ENCODE results near the gene TIGD4.

TIGD4 gene

DNA sequence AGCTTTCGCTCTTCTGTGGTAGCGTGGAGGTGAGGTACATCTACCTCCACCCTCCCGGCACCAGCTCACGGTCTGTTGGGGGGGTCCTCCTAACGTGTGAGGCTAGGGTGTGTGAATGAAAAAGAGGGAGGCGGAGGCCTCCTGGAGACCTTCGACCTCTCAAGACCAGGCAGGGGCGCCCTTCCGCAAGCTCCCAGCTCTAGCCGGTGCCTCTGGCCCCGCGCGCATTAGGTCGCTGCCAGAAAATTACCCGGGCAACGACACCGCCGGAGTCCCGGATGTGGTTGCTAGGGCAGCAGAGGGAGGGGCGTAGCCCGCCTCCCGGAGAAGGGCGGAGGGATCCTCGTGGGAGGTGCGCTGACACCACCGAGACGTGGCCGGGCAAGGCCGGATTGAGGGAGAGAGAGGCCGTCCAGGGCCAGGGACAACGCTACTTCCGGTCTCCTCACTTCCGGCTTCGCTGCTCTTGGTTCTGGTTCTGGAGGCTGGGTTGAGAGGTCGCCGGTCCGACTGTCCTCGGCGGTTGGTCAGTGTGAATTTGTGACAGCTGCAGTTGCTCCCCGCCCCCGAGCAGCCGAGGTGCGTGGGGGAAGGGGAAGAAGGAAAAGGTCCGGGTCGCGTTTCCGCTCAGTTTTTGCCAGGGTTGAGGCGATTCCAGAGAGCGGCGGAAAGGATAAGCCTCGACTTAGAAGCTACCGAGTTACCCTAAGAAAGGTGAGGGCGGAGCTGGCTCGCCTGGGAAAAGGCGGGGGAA lies at the start of gene TIGD4, which contains the start of gene ARFIP1:
Gene TIGD4 (minus strand): TSS at position 218 of the 754 bp plus-strand sequence. CDS start 8,726 bp downstream, outside the sequence.
Gene ARFIP1 (plus strand): TSS at position 442 of the 754 bp plus-strand sequence. CDS start 49,680 bp downstream, outside the sequence.
- peak; percentile 98 for DNase-seq
- peak; percentile 80 for TF ChIP-seq POLR2A (IDR thresholded peaks at IDR 0.05; ENCODE audit: low read length)
- TF ChIP-seq GATA1 (IDR thresholded peaks at IDR 0.05; ENCODE audit: low read depth, low read length) = no peak

DNA sequence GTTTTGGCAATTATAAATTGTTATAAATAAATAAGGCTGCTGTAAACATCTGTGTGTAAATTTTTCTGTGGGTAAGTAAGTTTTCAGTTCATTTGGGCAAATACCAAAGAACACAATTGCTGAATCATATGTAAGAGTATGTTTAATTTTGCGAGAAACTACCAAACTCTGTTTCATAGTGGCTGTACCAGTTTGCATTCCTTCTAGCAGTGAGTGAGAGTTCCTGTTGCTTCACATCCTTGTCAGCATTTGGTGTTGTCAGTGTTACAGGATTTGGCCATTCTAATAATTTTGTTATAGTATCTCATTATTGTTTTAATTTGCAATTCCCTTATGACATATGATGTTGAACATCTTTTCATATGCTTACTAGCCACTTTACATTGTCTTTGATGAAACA lies 48.6 kb upstream of the TIGD4 start:
- no peak for DNase-seq
- TF ChIP-seq POLR2A (IDR thresholded peaks at IDR 0.05; ENCODE audit: low read length) = no peak
- no peak for TF ChIP-seq GATA1 (IDR thresholded peaks at IDR 0.05; ENCODE audit: low read depth, low read length)

GRCh38 chr4:152825336-152825735 lies 45.8 kb upstream of the TIGD4 start:
- TF ChIP-seq GATA1 (IDR thresholded peaks at IDR 0.05; ENCODE audit: low read depth, low read length) = no peak
- TF ChIP-seq POLR2A (IDR thresholded peaks at IDR 0.05; ENCODE audit: low read length) = no peak
- no peak for DNase-seq

- DNase-seq = no peak
- no peak for TF ChIP-seq GATA1 (IDR thresholded peaks at IDR 0.05; ENCODE audit: low read depth, low read length)
- no peak for TF ChIP-seq POLR2A (IDR thresholded peaks at IDR 0.05; ENCODE audit: low read length)
Measured at GRCh38 chr4:152824561-152824960, 45.0 kb upstream of the TIGD4 start.

- DNase-seq = no peak
- TF ChIP-seq POLR2A (IDR thresholded peaks at IDR 0.05; ENCODE audit: low read length) (no peak), GATA1 (IDR thresholded peaks at IDR 0.05; ENCODE audit: low read depth, low read length) (no peak)
Measured at GRCh38 chr4:152822323-152822722, 42.8 kb upstream of the TIGD4 start.

DNA sequence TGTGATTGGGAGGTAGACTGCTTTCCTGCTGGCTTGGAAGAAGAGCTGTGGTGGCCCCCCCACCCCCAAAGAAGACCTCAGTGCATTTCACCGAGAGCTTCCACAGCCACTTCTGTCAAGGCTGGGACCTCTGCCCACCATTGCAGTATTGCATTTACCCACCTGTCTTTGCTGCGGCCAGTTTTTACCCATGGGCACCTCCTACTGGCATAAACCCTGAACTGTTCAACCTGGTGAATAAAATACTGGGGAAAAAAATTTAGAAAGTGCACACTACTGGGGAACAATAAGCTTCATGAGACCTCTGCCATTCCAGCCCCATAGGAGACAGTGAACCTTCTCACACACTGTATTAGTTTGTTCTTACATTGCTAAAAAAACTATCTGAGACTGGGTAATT lies 40.5 kb upstream of the TIGD4 start:
- DNase-seq = no peak
- no peak for TF ChIP-seq GATA1 (IDR thresholded peaks at IDR 0.05; ENCODE audit: low read depth, low read length)
- TF ChIP-seq POLR2A (IDR thresholded peaks at IDR 0.05; ENCODE audit: low read length) = no peak

- no peak for DNase-seq
- TF ChIP-seq GATA1 (IDR thresholded peaks at IDR 0.05; ENCODE audit: low read depth, low read length) = no peak
- TF ChIP-seq POLR2A (IDR thresholded peaks at IDR 0.05; ENCODE audit: low read length) = no peak
Measured at GRCh38 chr4:152819026-152819645, 39.6 kb upstream of the TIGD4 start.

- DNase-seq = no peak
- TF ChIP-seq POLR2A (IDR thresholded peaks at IDR 0.05; ENCODE audit: low read length) (no peak), GATA1 (IDR thresholded peaks at IDR 0.05; ENCODE audit: low read depth, low read length) (no peak)
Measured at GRCh38 chr4:152817331-152817730, 37.8 kb upstream of the TIGD4 start.

DNA sequence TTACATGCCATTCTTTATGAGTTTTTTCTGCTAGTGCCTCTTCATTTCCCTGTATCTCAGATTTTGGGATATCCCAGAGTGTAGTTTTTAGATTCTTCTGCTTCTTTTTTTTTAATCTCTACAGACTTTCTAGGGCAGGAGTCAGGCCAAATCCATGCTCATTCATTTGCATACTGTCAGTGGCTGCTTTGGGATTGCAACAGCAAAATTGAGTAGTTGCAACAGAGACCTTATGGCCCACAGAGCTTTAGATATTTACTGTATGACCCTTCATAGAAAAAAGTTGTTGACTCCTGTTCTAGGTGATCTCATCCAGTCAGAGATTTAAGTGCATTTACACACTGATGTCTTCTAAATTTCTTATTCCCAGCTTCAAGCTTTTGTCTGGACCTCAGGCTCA lies 35.5 kb upstream of the TIGD4 start:
- no peak for DNase-seq
- TF ChIP-seq POLR2A (IDR thresholded peaks at IDR 0.05; ENCODE audit: low read length) (no peak), GATA1 (IDR thresholded peaks at IDR 0.05; ENCODE audit: low read depth, low read length) (no peak)

- no peak for DNase-seq
- TF ChIP-seq GATA1 (IDR thresholded peaks at IDR 0.05; ENCODE audit: low read depth, low read length) = no peak
- no peak for TF ChIP-seq POLR2A (IDR thresholded peaks at IDR 0.05; ENCODE audit: low read length)
Measured at GRCh38 chr4:152810715-152811287, 31.3 kb upstream of the TIGD4 start.

GRCh38 chr4:152808670-152809069 lies 29.1 kb upstream of the TIGD4 start:
- DNase-seq = no peak
- TF ChIP-seq POLR2A (IDR thresholded peaks at IDR 0.05; ENCODE audit: low read length) (no peak), GATA1 (IDR thresholded peaks at IDR 0.05; ENCODE audit: low read depth, low read length) (no peak)

GRCh38 chr4:152807294-152807829 lies 27.8 kb upstream of the TIGD4 start:
- TF ChIP-seq GATA1 (IDR thresholded peaks at IDR 0.05; ENCODE audit: low read depth, low read length) (no peak), POLR2A (IDR thresholded peaks at IDR 0.05; ENCODE audit: low read length) (no peak)
- DNase-seq = no peak

DNA sequence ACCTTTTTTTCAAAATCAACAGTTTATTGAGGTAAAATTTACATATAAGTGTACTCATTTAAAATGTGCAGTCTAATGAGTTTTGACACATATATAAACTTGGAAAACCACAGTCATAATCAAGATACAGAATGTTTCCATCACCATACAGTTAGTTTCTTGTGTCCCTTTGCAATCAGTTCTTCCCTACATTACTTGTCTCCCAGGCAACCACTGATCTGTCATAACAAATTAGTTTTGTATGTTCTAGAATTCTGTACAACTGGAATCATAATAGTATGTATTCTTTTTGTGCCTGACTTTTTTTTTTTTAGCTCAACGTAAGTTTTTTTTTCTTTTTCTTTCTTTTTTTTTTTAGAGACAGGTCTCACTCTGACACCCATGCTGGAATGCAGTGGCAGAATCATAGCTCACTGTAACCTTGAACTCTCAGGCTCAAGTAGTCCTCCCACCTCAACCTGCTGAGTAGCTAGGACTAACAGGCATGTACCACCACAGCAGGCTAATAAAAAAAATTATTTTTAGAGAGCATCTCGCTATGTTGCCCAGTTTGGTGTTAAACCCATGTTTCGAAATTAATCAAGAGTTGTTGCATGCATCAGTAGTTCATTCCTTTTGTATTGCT lies 27.1 kb upstream of the TIGD4 start:
- DNase-seq = no peak
- TF ChIP-seq POLR2A (IDR thresholded peaks at IDR 0.05; ENCODE audit: low read length) (no peak), GATA1 (IDR thresholded peaks at IDR 0.05; ENCODE audit: low read depth, low read length) (no peak)

DNA sequence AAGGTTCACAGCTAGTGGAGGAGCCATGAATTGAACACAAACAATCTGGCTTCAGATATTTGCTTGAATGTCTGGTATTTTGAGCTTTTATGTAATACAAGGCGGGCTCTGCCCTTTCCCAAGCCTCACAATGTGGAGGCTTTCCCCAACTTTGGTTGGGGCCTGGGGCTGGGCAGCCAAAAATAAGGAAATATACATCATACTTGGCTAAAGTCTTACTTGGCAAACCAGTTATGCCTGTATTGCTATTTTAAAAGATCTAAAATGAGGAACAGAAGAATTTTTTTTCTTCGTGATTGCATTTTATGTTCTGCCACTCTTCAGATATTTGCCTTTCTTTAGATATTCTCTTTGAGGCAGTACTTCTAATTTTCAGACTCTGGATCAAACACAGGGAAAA lies 26.3 kb upstream of the TIGD4 start:
- no peak for DNase-seq
- TF ChIP-seq GATA1 (IDR thresholded peaks at IDR 0.05; ENCODE audit: low read depth, low read length) = no peak
- TF ChIP-seq POLR2A (IDR thresholded peaks at IDR 0.05; ENCODE audit: low read length) = no peak

Measured in erythroblast (primary cell).